Measurements from ENCODE around the gene LENG8. TPM values are rescaled to one million over a fixed set of nuclear protein-coding genes. Genes with fewer than 3 reads are reported as not detected.
"Not testable (repeated sequence)": the region's sequence is repeated elsewhere in the genome, so short reads cannot be mapped to it uniquely, and the experiment has no call there.

Gene LENG8
- total and polyA plus RNA-seq, 2 experiments from 2014 or later = 42.1 to 74.3 TPM

DNA sequence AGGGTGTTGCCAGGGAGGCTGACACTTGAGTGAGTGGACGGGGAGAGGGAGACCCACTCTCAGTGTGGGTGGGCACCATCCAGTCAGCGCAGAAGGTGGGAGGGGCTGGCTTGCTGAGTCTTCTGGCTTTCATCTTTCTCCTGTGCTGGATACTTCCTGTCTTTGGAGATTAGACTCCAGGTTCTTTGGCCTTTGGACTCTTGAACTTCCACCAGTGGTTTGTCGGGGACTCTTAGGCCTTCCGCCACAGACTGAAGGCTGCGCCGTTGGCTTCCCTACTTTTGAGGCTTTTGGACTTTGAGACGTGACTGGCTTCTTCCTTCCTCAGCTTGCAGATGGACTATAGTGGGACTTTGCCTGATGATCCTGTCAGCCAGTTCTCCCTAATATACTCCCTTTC is 4.3 kb upstream of the LENG8 start (continued):
- TF ChIP-seq, protein P1, sequence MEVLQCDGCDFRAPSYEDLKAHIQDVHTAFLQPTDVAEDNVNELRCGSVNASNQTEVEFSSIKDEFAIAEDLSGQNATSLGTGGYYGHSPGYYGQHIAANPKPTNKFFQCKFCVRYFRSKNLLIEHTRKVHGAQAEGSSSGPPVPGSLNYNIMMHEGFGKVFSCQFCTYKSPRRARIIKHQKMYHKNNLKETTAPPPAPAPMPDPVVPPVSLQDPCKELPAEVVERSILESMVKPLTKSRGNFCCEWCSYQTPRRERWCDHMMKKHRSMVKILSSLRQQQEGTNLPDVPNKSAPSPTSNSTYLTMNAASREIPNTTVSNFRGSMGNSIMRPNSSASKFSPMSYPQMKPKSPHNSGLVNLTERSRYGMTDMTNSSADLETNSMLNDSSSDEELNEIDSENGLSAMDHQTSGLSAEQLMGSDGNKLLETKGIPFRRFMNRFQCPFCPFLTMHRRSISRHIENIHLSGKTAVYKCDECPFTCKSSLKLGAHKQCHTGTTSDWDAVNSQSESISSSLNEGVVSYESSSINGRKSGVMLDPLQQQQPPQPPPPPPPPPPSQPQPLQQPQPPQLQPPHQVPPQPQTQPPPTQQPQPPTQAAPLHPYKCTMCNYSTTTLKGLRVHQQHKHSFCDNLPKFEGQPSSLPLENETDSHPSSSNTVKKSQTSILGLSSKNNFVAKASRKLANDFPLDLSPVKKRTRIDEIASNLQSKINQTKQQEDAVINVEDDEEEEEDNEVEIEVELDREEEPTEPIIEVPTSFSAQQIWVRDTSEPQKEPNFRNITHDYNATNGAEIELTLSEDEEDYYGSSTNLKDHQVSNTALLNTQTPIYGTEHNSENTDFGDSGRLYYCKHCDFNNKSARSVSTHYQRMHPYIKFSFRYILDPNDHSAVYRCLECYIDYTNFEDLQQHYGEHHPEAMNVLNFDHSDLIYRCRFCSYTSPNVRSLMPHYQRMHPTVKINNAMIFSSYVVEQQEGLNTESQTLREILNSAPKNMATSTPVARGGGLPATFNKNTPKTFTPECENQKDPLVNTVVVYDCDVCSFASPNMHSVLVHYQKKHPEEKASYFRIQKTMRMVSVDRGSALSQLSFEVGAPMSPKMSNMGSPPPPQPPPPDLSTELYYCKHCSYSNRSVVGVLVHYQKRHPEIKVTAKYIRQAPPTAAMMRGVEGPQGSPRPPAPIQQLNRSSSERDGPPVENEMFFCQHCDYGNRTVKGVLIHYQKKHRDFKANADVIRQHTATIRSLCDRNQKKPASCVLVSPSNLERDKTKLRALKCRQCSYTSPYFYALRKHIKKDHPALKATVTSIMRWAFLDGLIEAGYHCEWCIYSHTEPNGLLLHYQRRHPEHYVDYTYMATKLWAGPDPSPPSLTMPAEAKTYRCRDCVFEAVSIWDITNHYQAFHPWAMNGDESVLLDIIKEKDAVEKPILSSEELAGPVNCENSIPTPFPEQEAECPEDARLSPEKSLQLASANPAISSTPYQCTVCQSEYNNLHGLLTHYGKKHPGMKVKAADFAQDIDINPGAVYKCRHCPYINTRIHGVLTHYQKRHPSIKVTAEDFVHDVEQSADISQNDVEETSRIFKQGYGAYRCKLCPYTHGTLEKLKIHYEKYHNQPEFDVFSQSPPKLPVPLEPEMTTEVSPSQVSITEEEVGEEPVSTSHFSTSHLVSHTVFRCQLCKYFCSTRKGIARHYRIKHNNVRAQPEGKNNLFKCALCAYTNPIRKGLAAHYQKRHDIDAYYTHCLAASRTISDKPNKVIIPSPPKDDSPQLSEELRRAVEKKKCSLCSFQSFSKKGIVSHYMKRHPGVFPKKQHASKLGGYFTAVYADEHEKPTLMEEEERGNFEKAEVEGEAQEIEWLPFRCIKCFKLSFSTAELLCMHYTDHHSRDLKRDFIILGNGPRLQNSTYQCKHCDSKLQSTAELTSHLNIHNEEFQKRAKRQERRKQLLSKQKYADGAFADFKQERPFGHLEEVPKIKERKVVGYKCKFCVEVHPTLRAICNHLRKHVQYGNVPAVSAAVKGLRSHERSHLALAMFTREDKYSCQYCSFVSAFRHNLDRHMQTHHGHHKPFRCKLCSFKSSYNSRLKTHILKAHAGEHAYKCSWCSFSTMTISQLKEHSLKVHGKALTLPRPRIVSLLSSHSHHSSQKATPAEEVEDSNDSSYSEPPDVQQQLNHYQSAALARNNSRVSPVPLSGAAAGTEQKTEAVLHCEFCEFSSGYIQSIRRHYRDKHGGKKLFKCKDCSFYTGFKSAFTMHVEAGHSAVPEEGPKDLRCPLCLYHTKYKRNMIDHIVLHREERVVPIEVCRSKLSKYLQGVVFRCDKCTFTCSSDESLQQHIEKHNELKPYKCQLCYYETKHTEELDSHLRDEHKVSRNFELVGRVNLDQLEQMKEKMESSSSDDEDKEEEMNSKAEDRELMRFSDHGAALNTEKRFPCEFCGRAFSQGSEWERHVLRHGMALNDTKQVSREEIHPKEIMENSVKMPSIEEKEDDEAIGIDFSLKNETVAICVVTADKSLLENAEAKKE (CRISPR knock-in tag; IDR thresholded peaks at IDR 0.05) = no peak
- TF ChIP-seq EZH2phosphoT487 (IDR thresholded peaks at IDR 0.05; ENCODE audit: unreplicated experiment) (no peak), STAT1 (IDR thresholded peaks at IDR 0.05; ENCODE audit: unreplicated experiment) (no peak)

DNA sequence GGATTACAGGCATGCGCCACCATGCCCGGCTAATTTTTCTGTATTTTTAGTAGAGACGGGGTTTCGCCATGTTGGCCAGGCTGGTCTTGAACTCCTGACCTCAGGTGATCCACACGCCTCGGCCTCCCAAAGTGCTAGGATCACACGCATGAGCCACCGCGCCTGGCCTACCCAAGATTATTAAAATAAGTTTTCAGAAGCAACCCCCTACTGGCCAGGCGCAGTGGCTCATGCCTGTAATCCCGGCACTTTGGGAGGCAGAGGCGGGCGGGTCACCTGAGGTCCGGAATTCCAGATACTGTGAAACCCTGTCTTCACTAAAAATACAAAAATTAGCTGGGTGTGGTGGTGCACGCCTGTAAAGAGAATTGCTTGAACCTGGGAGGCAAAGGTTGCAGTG is 2.6 kb upstream of the LENG8 start:
- H3K4me3 ChIP-seq; H3K4me1 ChIP-seq (ENCODE audit: insufficient read depth); H3K27ac Mint-ChIP-seq; H3F3A ChIP-seq (replicated peaks; ENCODE audit: low read depth); H3K4me2 ChIP-seq; H3K27ac ChIP-seq (ENCODE audit: low read depth); H3K27me3 ChIP-seq (ENCODE audit: insufficient read depth); H2AFZ ChIP-seq; H3K4me3 Mint-ChIP-seq; H3K36me3 ChIP-seq (ENCODE audit: insufficient read depth); ATAC-seq; DNase-seq (ENCODE audit: low spot score); H3K9me2 ChIP-seq (ENCODE audit: insufficient read depth): not testable (repeated sequence)
- Mint-ChIP-seq H3K36me3 (ENCODE audit: low read depth) (peaks cover 44% of the 10 kb centered on the region), H3K9me3 (peaks cover 12% of the 10 kb centered on the region), H3K4me1 (peaks cover 19% of the 10 kb centered on the region), H3K27me3 (ENCODE audit: insufficient read depth, low read depth, poor library complexity) (peaks cover 15% of the 10 kb centered on the region)
- Histone ChIP-seq H3K79me2 (replicated peaks; ENCODE audit: insufficient read depth) (peaks cover 49% of the 10 kb centered on the region), H4K20me1 (replicated peaks; ENCODE audit: insufficient read depth) (peaks cover 23% of the 10 kb centered on the region)

Data from GM23338 (cell line).